PC-3 (cell line): ENCODE measurements around the gene ACTN1. TPM values are rescaled to one million over a fixed set of nuclear protein-coding genes. Genes with fewer than 3 reads are reported as not detected.

Experiments used
- ATAC-seq: fragments of 200-7000 bp; cut with Tn5 transposase; 2 replicates; pipeline ENCODE4 v1.9.1; 2020; ENCODE audit warnings: mild to moderate bottlenecking, moderate library complexity
- BruUV-seq: library from RNA; stranded (reverse); fragments of 400-500 nt; replicated peaks from 2 replicates; lab custom pipeline; 2021; lab: Mats Ljungman, UMichigan
- CTCF ChIA-PET: fragments of 300-600 bp; sonication (Branson Sonifier 250); formaldehyde crosslinking; loops from one replicate; lab custom pipeline; 2022; ENCODE audit warnings: antibody characterized with exemption; lab: Charles Lee
- POLR2A ChIA-PET: fragments of 300-600 bp; sonication (Branson Sonifier 250); formaldehyde crosslinking; loops from one replicate; lab custom pipeline; 2022; ENCODE audit warnings: antibody characterized with exemption; ENCODE audit not compliant: unreplicated experiment; lab: Charles Lee
- DNase-seq: peaks from one replicate; pipeline ENCODE4 v3.0.0-alpha.2; 2015
- H2AFZ ChIP-seq: fragments of 300-600 bp; sonication (generic); 2 replicates; pipeline ENCODE4 v1.6.0; 2016; ENCODE audit warnings: antibody characterized with exemption, low read length
- H3F3A ChIP-seq: fragments of 300-600 bp; sonication (generic); one replicate; pipeline ENCODE4 v1.6.0; 2017; ENCODE audit warnings: antibody characterized with exemption, low read length, control low read depth, mild to moderate bottlenecking; ENCODE audit not compliant: unreplicated experiment
- H3K27ac ChIP-seq: fragments of 300-600 bp; sonication (generic); 2 replicates; pipeline ENCODE4 v1.5.1; 2016; ENCODE audit warnings: mild to moderate bottlenecking, low read length
- H3K27me3 ChIP-seq: fragments of 300-600 bp; sonication (generic); 2 replicates; pipeline ENCODE4 v1.6.1; 2016; ENCODE audit warnings: low read length, mixed read lengths
- H3K36me3 ChIP-seq: fragments of 300-600 bp; sonication (generic); 2 replicates; pipeline ENCODE4 v1.6.1; 2016; ENCODE audit warnings: low read depth, mixed run types, low read length, mixed read lengths
- H3K4me1 ChIP-seq: fragments of 300-600 bp; sonication (generic); 2 replicates; pipeline ENCODE4 v1.5.1; 2016; ENCODE audit warnings: low read length; ENCODE audit not compliant: insufficient read depth
- H3K4me2 ChIP-seq: fragments of 300-600 bp; sonication (generic); 2 replicates; pipeline ENCODE4 v1.6.0; 2016; ENCODE audit warnings: low read length
- H3K4me3 ChIP-seq: fragments of 300-600 bp; sonication (generic); 2 replicates; pipeline ENCODE4 v1.5.1; 2016; ENCODE audit warnings: mild to moderate bottlenecking, low read length, mixed read lengths
- H3K79me2 ChIP-seq: fragments of 300-600 bp; sonication (generic); 2 replicates; pipeline ENCODE4 v1.6.1; 2017; ENCODE audit warnings: low read length, mixed read lengths
- H3K9ac ChIP-seq: fragments of 300-600 bp; sonication (generic); 2 replicates; pipeline ENCODE4 v1.6.0; 2016; ENCODE audit warnings: mild to moderate bottlenecking, low read length
- H3K9me2 ChIP-seq: fragments of 300-600 bp; sonication (generic); replicated peaks from 2 replicates; pipeline ENCODE4 v1.6.1; 2016; ENCODE audit warnings: mixed run types, low read length, mixed read lengths
- H3K9me3 ChIP-seq: fragments of 300-600 bp; sonication (generic); 2 replicates; pipeline ENCODE4 v1.6.1; 2016; ENCODE audit warnings: low read length, mixed read lengths
- H4K20me1 ChIP-seq: fragments of 300-600 bp; sonication (generic); 2 replicates; pipeline ENCODE4 v1.6.1; 2016; ENCODE audit warnings: low read length, mixed read lengths
- EZH2 ChIP-seq: fragments of 300-600 bp; sonication (generic); IDR thresholded peaks from one replicate; pipeline ENCODE4 v1.6.1; 2017; ENCODE audit warnings: antibody characterized with exemption, mild to moderate bottlenecking, low read length; ENCODE audit not compliant: unreplicated experiment
- EZH2phosphoT487 ChIP-seq: fragments of 300-600 bp; sonication (generic); IDR thresholded peaks from 2 replicates; pipeline ENCODE4 v1.6.1; 2018; ENCODE audit warnings: mild to moderate bottlenecking, antibody characterized with exemption, low read length, borderline replicate concordance
- intact Hi-C: fragments of 100-400 bp; cut with micrococcal nuclease; formaldehyde crosslinking; loops from 2 replicates; pipeline ENCODE4 v1.9.0; 2023
- total RNA-seq: library from RNA; depleted of rRNA; stranded (reverse); fragments of >200 nt; gene quantifications from 2 replicates; pipeline ENCODE4 v1.2.3, GENCODE V29; 2014
- TF ChIP-seq, protein P1 (sequence below): fragments of 300-600 bp; sonication (generic); conservative IDR thresholded peaks from 2 replicates; pipeline ENCODE4 v1.5.1; 2017; ENCODE audit warnings: antibody characterized with exemption, low read depth, mild to moderate bottlenecking, low read length

The ACTN1 gene
- total RNA-seq, 1 experiment from 2014 or later = 303 TPM

DNA sequence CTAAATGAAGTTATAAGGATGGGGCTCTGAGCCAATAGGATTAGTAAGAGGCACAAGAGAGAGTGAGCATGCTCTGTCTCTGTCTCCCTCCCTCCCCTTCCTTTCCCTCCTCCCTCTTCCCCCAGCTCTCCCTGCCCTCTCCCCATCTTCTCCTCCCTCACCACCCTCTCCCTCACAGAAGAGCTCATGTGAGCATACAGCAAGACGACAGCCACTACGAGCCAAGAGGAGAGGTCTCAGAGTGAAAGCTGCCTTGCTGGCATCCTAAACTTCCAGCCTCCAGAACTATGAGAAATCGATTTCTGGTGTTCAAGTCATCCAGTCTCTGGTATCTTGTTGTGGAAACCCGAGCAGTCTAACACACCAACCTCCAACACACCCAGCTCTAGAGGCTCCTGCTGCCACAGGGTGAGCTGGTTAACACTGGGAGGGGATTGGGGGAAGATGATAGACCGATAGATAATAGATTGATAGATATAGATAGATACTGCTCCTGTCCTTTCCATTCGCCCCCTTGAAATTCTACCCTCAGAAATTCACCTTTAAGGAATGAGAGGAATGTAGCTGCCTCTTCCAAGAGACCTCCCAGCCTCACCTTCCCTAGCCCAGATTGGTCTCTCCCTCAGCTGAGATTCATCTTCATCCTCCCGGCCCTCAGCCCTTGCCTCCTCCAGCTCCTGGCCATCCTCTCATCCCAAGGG is 25.8 kb upstream of the ACTN1 start:
- H3K4me1 ChIP-seq = peaks cover 22% of the 10 kb centered on the region
- no peaks in the 10 kb centered on the region for H3F3A ChIP-seq
- H2AFZ ChIP-seq = 0 out of 2 replicates have a peak overlapping the region, but pooled peaks have one; percentile 26
- POLR2A ChIA-PET = no interaction called here
- peak overlapping the region; percentile 10; the same call in 1 of the 2 replicates for H3K9ac ChIP-seq
- peak overlapping the region; percentile 30; the same call in 1 of the 2 replicates for H3K4me3 ChIP-seq
- peak; percentile 29 for DNase-seq
- no TSS peak for BruUV-seq
- H3K9me2 ChIP-seq = no peaks in the 10 kb centered on the region
- H3K79me2 ChIP-seq = no peaks in the 10 kb centered on the region
- peak; percentile 1; the same call in 1 of the 2 replicates for ATAC-seq
- no peaks in the 10 kb centered on the region for H3K36me3 ChIP-seq
- intact Hi-C loops = loop anchor here (1.0 to 5.0 kb wide), 2 partner anchors 26 to 87 kb away; partner anchors contain the start of gene ACTN1
- no peaks in the 10 kb centered on the region for H3K9me3 ChIP-seq
- H3K4me2 ChIP-seq = peak overlapping the region; percentile 70
- H3K27me3 ChIP-seq = no peaks in the 10 kb centered on the region
- H4K20me1 ChIP-seq = no peaks in the 10 kb centered on the region
- TF ChIP-seq, protein P1, sequence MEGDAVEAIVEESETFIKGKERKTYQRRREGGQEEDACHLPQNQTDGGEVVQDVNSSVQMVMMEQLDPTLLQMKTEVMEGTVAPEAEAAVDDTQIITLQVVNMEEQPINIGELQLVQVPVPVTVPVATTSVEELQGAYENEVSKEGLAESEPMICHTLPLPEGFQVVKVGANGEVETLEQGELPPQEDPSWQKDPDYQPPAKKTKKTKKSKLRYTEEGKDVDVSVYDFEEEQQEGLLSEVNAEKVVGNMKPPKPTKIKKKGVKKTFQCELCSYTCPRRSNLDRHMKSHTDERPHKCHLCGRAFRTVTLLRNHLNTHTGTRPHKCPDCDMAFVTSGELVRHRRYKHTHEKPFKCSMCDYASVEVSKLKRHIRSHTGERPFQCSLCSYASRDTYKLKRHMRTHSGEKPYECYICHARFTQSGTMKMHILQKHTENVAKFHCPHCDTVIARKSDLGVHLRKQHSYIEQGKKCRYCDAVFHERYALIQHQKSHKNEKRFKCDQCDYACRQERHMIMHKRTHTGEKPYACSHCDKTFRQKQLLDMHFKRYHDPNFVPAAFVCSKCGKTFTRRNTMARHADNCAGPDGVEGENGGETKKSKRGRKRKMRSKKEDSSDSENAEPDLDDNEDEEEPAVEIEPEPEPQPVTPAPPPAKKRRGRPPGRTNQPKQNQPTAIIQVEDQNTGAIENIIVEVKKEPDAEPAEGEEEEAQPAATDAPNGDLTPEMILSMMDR = no peak
- TF ChIP-seq EZH2phosphoT487 (no peak), EZH2 (no peak)
- CTCF ChIA-PET = no interaction called here
- peak overlapping the region; percentile 43 for H3K27ac ChIP-seq

DNA sequence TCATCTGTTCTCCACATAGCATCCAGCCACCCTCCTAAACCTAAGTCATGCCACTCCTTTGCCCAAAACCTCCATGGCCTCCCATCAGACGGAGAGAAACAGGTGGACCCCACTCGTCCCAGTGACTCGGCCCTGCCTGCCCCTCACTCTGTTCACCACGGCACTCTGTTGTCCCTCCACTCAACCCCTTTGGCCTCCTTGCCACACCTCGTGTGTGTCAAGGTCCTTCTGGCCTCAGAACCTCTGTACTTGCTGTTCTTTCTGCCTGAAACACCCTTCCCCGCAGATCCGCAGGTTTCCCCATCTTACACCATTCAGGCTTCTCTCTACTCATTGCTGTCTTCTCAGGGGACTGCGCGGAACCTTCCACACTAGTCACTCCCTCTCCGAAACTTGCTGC is 24.5 kb upstream of the ACTN1 start:
- POLR2A ChIA-PET = no interaction called here

DNA sequence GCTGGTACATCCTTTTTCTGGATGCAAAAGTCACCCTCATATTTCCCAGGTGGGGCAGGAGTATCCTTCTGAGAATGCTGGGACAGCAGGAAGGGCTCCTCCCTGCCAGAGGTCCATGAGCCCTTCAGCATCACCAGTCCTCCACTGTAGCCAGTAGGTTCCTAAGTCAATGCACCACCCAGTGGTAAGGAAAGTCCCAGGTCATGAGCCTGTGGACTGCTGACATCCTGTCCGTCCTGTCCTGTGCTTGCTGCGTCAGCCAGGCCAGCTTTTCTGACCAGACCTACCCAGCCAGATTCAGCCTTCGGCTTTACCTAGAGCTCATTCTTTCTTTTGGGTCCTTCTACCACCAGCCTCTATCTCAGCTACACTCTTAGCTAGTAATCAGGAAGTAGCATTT is 23.0 kb upstream of the ACTN1 start:
- Histone ChIP-seq H4K20me1 (no peaks in the 10 kb centered on the region), H3K36me3 (no peaks in the 10 kb centered on the region), H3K9me2 (no peaks in the 10 kb centered on the region), H3K9me3 (no peaks in the 10 kb centered on the region), H3K4me2 (no peak overlapping the region), H3K27ac (no peak overlapping the region), H2AFZ (no peak overlapping the region), H3K27me3 (no peaks in the 10 kb centered on the region), H3F3A (no peaks in the 10 kb centered on the region), H3K79me2 (no peaks in the 10 kb centered on the region), H3K4me3 (no peak overlapping the region), H3K9ac (no peak overlapping the region), H3K4me1 (peaks cover 22% of the 10 kb centered on the region)
- intact Hi-C loops = loop anchor here (1.0 kb wide), 1 partner anchor 139 kb away; no protein-coding TSS in a partner anchor
- TF ChIP-seq EZH2phosphoT487 (no peak), EZH2 (no peak)
- TF ChIP-seq, protein P1 = peak; percentile 56
- ChIA-PET POLR2A (interaction anchor here (1.7 kb wide), 1 partner anchor 22 kb away, joined by 6 read pairs; no protein-coding TSS in a partner anchor), CTCF (interaction anchor here (0.6 kb wide), 1 partner anchor 77 kb away, joined by 4 read pairs; no protein-coding TSS in a partner anchor)
- peak; percentile 63 for DNase-seq
- ATAC-seq = peak; percentile 61
- no TSS peak for BruUV-seq

More for the DNA sequence above, 24.5 kb upstream of the ACTN1 start:
- no peak for TF ChIP-seq EZH2phosphoT487
- TF ChIP-seq EZH2 = no peak
- Histone ChIP-seq H3K27me3 (no peaks in the 10 kb centered on the region), H3K4me1 (peaks cover 22% of the 10 kb centered on the region), H3F3A (no peaks in the 10 kb centered on the region), H3K27ac (no peak overlapping the region), H3K9me3 (no peaks in the 10 kb centered on the region), H2AFZ (no peak overlapping the region), H3K4me2 (no peak overlapping the region), H3K9me2 (no peaks in the 10 kb centered on the region), H3K4me3 (no peak overlapping the region), H4K20me1 (no peaks in the 10 kb centered on the region), H3K36me3 (no peaks in the 10 kb centered on the region), H3K79me2 (no peaks in the 10 kb centered on the region), H3K9ac (no peak overlapping the region)
- DNase-seq (no peak), ATAC-seq (no peak)
- BruUV-seq = no TSS peak
- CTCF ChIA-PET = no interaction called here
- intact Hi-C loops = no loop called here
